HepG2 (cell line): ENCODE measurements around the gene TNFAIP1. TPM values are rescaled to one million over a fixed set of nuclear protein-coding genes. Genes with fewer than 3 reads are reported as not detected.

Experiments
- CREBL2 ChIP-seq: sonication (generic); formaldehyde crosslinking; IDR thresholded peaks from 2 replicates; pipeline ENCODE4 v1.8.1; 2023; ENCODE audit warnings: missing genetic modification reagents, mild to moderate bottlenecking, borderline replicate concordance
- CSRNP1 ChIP-seq: sonication (generic); formaldehyde crosslinking; IDR thresholded peaks from 2 replicates; pipeline ENCODE4 v1.8.1; 2023; ENCODE audit warnings: mild to moderate bottlenecking, missing genetic modification reagents
- ETS1 ChIP-seq: sonication (generic); formaldehyde crosslinking; IDR thresholded peaks from 2 replicates; pipeline ENCODE4 v1.4.0; 2020; ENCODE audit warnings: missing genetic modification reagents
- FOXA1 ChIP-seq, 2 experiments: fragments of 450-650 bp in 1 of 2; sonication (generic) in 1 of 2; formaldehyde crosslinking in 1 of 2; IDR thresholded peaks; 2 replicates each; pipeline versions ENCODE4 v1.4.0 to v1.6.1; 2016 to 2020; ENCODE audit warnings: missing genetic modification reagents in 1 of 2
- FOXK2 ChIP-seq: fragments of 450-650 bp; IDR thresholded peaks from 2 replicates; pipeline ENCODE4 v1.6.1; 2016
- GATA4 ChIP-seq: sonication (generic); IDR thresholded peaks from 2 replicates; pipeline ENCODE4 v1.6.1; 2016; ENCODE audit warnings: antibody characterized with exemption, low read depth, borderline replicate concordance
- KDM2A ChIP-seq: sonication (generic); formaldehyde crosslinking; IDR thresholded peaks from 2 replicates; pipeline ENCODE4 v1.4.0; 2020; ENCODE audit warnings: low read depth, missing genetic modification reagents, borderline replicate concordance
- MED13 ChIP-seq: sonication (generic); formaldehyde crosslinking; IDR thresholded peaks from 2 replicates; pipeline ENCODE4 v1.5.0; 2020; ENCODE audit warnings: missing genetic modification reagents
- NFIC ChIP-seq: IDR thresholded peaks from 2 replicates; pipeline ENCODE4 v1.6.1; 2012; ENCODE audit warnings: mild to moderate bottlenecking, low read length, inconsistent platforms
- NR2F2 ChIP-seq: IDR thresholded peaks from 2 replicates; pipeline ENCODE4 v1.6.1; 2012; ENCODE audit warnings: low read depth, inconsistent platforms, borderline replicate concordance
- PPARG ChIP-seq: conservative IDR thresholded peaks from 2 replicates; pipeline ENCODE4 v1.6.1; 2016; ENCODE audit warnings: missing biosample characterization, missing genetic modification reagents
- RXRA ChIP-seq: sonication (generic); formaldehyde crosslinking; IDR thresholded peaks from 2 replicates; pipeline ENCODE4 v1.5.1; 2020; ENCODE audit warnings: missing genetic modification reagents
- SPEN ChIP-seq: sonication (generic); formaldehyde crosslinking; IDR thresholded peaks from 2 replicates; pipeline ENCODE4 v1.5.1; 2020; ENCODE audit warnings: low read depth, mild to moderate bottlenecking, missing genetic modification reagents
- TBP ChIP-seq: sonication (generic); formaldehyde crosslinking; IDR thresholded peaks from 2 replicates; pipeline ENCODE4 v1.5.0; 2020; ENCODE audit warnings: missing genetic modification reagents
- ZNF382 ChIP-seq: sonication (generic); formaldehyde crosslinking; IDR thresholded peaks from 2 replicates; pipeline ENCODE4 v1.5.0; 2020; ENCODE audit warnings: missing genetic modification reagents, mild to moderate bottlenecking, borderline replicate concordance
- ZNF503 ChIP-seq: sonication (generic); formaldehyde crosslinking; IDR thresholded peaks from 2 replicates; pipeline ENCODE4 v1.4.0; 2020; ENCODE audit warnings: missing genetic modification reagents
- ZNF550 ChIP-seq: sonication (generic); formaldehyde crosslinking; IDR thresholded peaks from 2 replicates; pipeline ENCODE4 v1.4.0; 2020; ENCODE audit warnings: mild to moderate bottlenecking, missing genetic modification reagents, borderline replicate concordance
- ZNF674 ChIP-seq: sonication (generic); formaldehyde crosslinking; IDR thresholded peaks from 2 replicates; pipeline ENCODE4 v1.5.0; 2020; ENCODE audit warnings: low read depth, mild to moderate bottlenecking, missing genetic modification reagents
- ZNF724P ChIP-seq: sonication (generic); formaldehyde crosslinking; IDR thresholded peaks from 2 replicates; pipeline ENCODE4 v1.8.0; 2022; ENCODE audit warnings: missing genetic modification reagents, borderline replicate concordance
- polyA plus RNA-seq, 8 experiments: library from polyadenylated mRNA; depleted of rRNA in 3 of 8; stranded (reverse) in 7 of 8; unstranded in 1 of 8; fragments of >200 nt; fragmentation: Illumina TruSeq in 4 of 8; extraction: Trizol in 4 of 8; gene quantifications; 2 replicates each; pipeline versions ENCODE4 v1.2.1 to v1.2.3, GENCODE V29; 2011 to 2016; ENCODE audit warnings: low read depth in 4 of 8, missing spikeins in 1 of 8, mixed read lengths in 1 of 8; ENCODE audit not compliant: insufficient read depth in 1 of 8
- total RNA-seq, 5 experiments: library from RNA; depleted of rRNA; stranded (reverse); fragments of >200 nt; fragmentation: Illumina TruSeq; extraction: Trizol; gene quantifications; 2 replicates each; pipeline ENCODE4 v1.2.3, GENCODE V29; 2016; ENCODE audit warnings: low read depth in 1 of 5

TNFAIP1 gene
- total and polyA plus RNA-seq, 2 of the 13 experiments (the other 11 are each of a cell fraction or from before 2014, with no cell fraction given), result 17.5 to 40.6 TPM

GRCh38 chr17:28318759-28319597 lies 16.6 kb upstream of the TNFAIP1 start, which contains the start of gene TMEM97 (continued):
- TF ChIP-seq KDM2A, result peak; percentile 80
- TF ChIP-seq CSRNP1 (CRISPR knock-in tag), result peak; percentile 91; the same call in 1 of the 2 replicates
- TF ChIP-seq PPARG (CRISPR knock-in tag), result no peak
- no peak for TF ChIP-seq FOXK2
- no peak for TF ChIP-seq NFIC
- TF ChIP-seq NR2F2, result no peak
- no peak; the same call in 1 of the 2 replicates for TF ChIP-seq RXRA (CRISPR knock-in tag)
- no peak for TF ChIP-seq FOXA1 (IDR thresholded peaks at IDR 0.05)
- no peak for TF ChIP-seq FOXA1 (CRISPR knock-in tag; IDR thresholded peaks at IDR 0.05)
- TF ChIP-seq SPEN (CRISPR knock-in tag), result peak; percentile 73; the same call in 1 of the 2 replicates
- TF ChIP-seq TBP, result no peak
- TF ChIP-seq ZNF724P (CRISPR knock-in tag), result no peak
- no peak for TF ChIP-seq ZNF382 (CRISPR knock-in tag)
- no peak; the same call in 1 of the 2 replicates for TF ChIP-seq CREBL2
- peak; percentile 63 for TF ChIP-seq ZNF503
- TF ChIP-seq GATA4, result peak; percentile 75; the same call in 1 of the 2 replicates
- TF ChIP-seq ETS1 (CRISPR knock-in tag), result no peak
- TF ChIP-seq ZNF674, result no peak
- peak; percentile 85 for TF ChIP-seq MED13 (CRISPR knock-in tag)
- no peak for TF ChIP-seq ZNF550 (CRISPR knock-in tag)
